Glutamatergic neuron (in vitro differentiated cells): ENCODE data around the gene TXNRD1. TPM values are rescaled to one million over a fixed set of nuclear protein-coding genes. Genes with fewer than 3 reads are reported as not detected.

Experiments used
- DNase-seq: peaks from one replicate; pipeline ENCODE4 v3.0.0; 2022
- H3K27ac Mint-ChIP-seq: one replicate; pipeline ENCODE4 v1.8.0; 2020; ENCODE audit warnings: mild to moderate bottlenecking, mixed read lengths, inconsistent platforms; ENCODE audit not compliant: unreplicated experiment
- H3K27me3 Mint-ChIP-seq: one replicate; pipeline ENCODE4 v1.8.0; 2020; ENCODE audit warnings: mild to moderate bottlenecking, moderate library complexity, mixed read lengths, inconsistent platforms; ENCODE audit not compliant: unreplicated experiment
- H3K36me3 Mint-ChIP-seq: one replicate; pipeline ENCODE4 v1.8.0; 2020; ENCODE audit warnings: mild to moderate bottlenecking, mixed read lengths, inconsistent platforms; ENCODE audit not compliant: unreplicated experiment
- H3K4me1 Mint-ChIP-seq: one replicate; pipeline ENCODE4 v1.8.0; 2020; ENCODE audit warnings: mild to moderate bottlenecking, low read depth, mixed read lengths, inconsistent platforms; ENCODE audit not compliant: unreplicated experiment
- H3K4me3 Mint-ChIP-seq: one replicate; pipeline ENCODE4 v1.8.0; 2020; ENCODE audit warnings: mild to moderate bottlenecking, mixed read lengths, inconsistent platforms; ENCODE audit not compliant: unreplicated experiment
- H3K9me3 Mint-ChIP-seq: one replicate; pipeline ENCODE4 v1.8.0; 2020; ENCODE audit warnings: mild to moderate bottlenecking, moderate library complexity, mixed read lengths, inconsistent platforms; ENCODE audit not compliant: unreplicated experiment
- CTCF ChIP-seq: fragments of 200-600 bp; sonication (generic); IDR thresholded peaks from one replicate; pipeline ENCODE4 v1.5.0; 2021; ENCODE audit not compliant: partially characterized antibody, unreplicated experiment
- total RNA-seq: library from RNA; stranded (reverse); fragmentation: NEBNext Ultra II Directional; extraction: Animal tissue kit (Norgen Biotek cat#: 25700); gene quantifications from one replicate; pipeline ENCODE4 v1.2.1, GENCODE V29; 2021; ENCODE audit not compliant: unreplicated experiment

TXNRD1 gene
- total RNA-seq, 1 donor from 2014 or later, result 81.1 TPM

GRCh38 chr12:104286516-104287482 is 71.2 kb downstream of the TXNRD1 start:
- H3K27me3 Mint-ChIP-seq, result peaks cover 6% of the 10 kb centered on the region

GRCh38 chr12:104288635-104289274 is 73.2 kb downstream of the TXNRD1 start:
- Mint-ChIP-seq H3K4me1 (peaks cover 16% of the 10 kb centered on the region), H3K27ac (peak overlapping the region; percentile 99)
- TF ChIP-seq CTCF, result no peak

More at GRCh38 chr12:104286516-104287482, 71.2 kb downstream of the TXNRD1 start:
- peaks cover 12% of the 10 kb centered on the region for H3K9me3 Mint-ChIP-seq
- TF ChIP-seq CTCF, result no peak
- H3K36me3 Mint-ChIP-seq, result no peaks in the 10 kb centered on the region
- H3K4me3 Mint-ChIP-seq, result peak overlapping the region; percentile 98
- peak overlapping the region; percentile 99 for H3K27ac Mint-ChIP-seq
- peak; percentile 87 for DNase-seq
- H3K4me1 Mint-ChIP-seq, result peaks cover 10% of the 10 kb centered on the region

GRCh38 chr12:104290320-104290719 is 74.7 kb downstream of the TXNRD1 start:
- TF ChIP-seq CTCF, result no peak
- no peak overlapping the region for H3K4me3 Mint-ChIP-seq
- H3K27me3 Mint-ChIP-seq, result peaks cover 6% of the 10 kb centered on the region
- peaks cover 2% of the 10 kb centered on the region for H3K36me3 Mint-ChIP-seq
- H3K9me3 Mint-ChIP-seq, result peaks cover 10% of the 10 kb centered on the region
- H3K4me1 Mint-ChIP-seq, result peaks cover 16% of the 10 kb centered on the region
- H3K27ac Mint-ChIP-seq, result no peak overlapping the region
- no peak for DNase-seq

More at GRCh38 chr12:104288635-104289274, 73.2 kb downstream of the TXNRD1 start:
- DNase-seq, result peak; percentile 81
- peaks cover 6% of the 10 kb centered on the region for H3K27me3 Mint-ChIP-seq
- peaks cover 10% of the 10 kb centered on the region for H3K9me3 Mint-ChIP-seq
- H3K4me3 Mint-ChIP-seq, result peak overlapping the region; percentile 98
- H3K36me3 Mint-ChIP-seq, result no peaks in the 10 kb centered on the region

GRCh38 chr12:104290855-104291254 is 75.3 kb downstream of the TXNRD1 start:
- peaks cover 10% of the 10 kb centered on the region for H3K9me3 Mint-ChIP-seq
- peaks cover 6% of the 10 kb centered on the region for H3K36me3 Mint-ChIP-seq
- no peak overlapping the region for H3K4me3 Mint-ChIP-seq
- H3K4me1 Mint-ChIP-seq, result peaks cover 16% of the 10 kb centered on the region
- peaks cover 6% of the 10 kb centered on the region for H3K27me3 Mint-ChIP-seq
- DNase-seq, result no peak
- no peak for TF ChIP-seq CTCF
- no peak overlapping the region for H3K27ac Mint-ChIP-seq
